Activated gamma-delta T cell (primary cell): Measurements from ENCODE around the gene FABP1.

Experiments
- DNase-seq: peaks from one replicate; lab custom pipeline; 2025; lab: John Stamatoyannopoulos, UW

Gene FABP1

GRCh38 chr2:88137833-88138232, 10.0 kb upstream of the FABP1 start:
- DNase-seq, result no peak

DNA sequence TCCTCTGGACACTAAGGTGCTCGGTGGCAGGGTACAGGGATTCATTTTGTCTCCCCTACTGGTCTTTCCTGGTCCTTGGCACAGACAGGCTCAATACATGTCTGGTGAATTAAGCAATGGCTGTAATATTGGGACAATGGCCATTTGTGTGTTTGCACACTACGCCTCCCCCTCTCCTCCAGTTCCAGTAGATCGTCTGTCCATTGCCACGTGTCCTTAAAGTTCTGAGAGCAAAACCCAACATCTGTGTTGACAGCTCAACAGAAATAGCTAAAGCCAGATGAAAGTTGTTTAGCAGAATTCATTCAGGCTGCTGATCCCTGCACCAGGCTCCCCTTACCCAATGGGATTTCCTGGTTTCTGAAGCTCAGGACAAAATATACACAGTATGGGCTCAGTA, 9.0 kb upstream of the FABP1 start:
- no peak for DNase-seq

DNA sequence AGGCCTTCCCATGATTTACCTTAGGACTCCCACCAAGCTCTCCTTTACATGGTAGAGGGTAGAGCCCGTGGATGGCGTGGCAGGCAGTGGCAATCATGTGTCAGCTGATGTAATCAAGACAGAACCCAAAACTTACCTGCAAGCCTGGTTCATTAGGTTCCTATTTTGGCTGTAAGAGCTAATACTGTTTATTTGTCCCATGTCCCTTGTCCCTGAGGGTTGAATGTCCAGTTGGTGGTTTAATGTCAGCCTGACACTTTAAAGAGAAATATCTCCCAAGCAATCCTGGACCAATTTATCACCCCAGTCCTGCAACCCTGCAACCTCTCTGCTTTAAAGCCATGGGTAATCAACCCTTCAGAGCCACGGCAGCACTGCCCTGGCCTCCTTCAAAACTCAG, 6.0 kb upstream of the FABP1 start:
- DNase-seq, result no peak

GRCh38 chr2:88131999-88132368, 4.1 kb upstream of the FABP1 start:
- DNase-seq, result no peak

DNA sequence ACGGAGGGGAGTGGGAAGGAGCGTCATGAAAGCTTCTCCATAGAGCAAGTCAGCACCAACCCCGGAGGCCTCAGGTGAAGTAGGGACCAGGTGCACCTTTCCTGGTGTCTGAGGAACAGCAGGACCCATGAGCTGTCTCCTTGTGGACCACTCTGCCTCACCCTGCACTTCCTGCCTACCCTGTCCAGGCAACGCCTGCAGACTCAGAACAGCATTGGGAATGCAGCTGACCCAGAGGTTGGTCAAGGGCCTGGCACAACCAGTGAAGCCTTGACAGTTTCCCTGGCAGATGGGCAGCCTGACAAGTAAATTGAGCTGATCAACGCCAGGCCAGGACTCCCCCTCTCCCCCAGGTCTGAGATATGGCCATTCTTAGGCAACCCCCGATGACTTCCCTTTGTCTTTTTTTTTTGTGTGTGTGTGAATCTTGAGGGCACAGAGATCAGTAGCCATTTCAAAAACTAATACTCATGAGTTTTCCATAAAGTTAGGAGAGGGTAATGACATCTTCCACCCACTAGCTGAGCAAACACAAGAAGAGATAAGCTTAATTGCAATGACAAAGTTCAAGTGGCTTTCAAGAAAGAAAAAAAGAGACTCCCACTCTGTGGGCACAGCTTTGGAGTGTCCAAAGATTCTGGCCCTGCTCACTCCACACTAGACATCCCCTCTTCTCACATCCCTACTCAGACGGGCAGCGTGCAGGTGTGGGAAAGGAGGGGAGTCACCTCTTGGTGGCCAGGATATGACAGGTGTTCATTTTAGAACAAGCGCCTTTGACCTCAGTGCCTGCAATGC, 3.5 kb upstream of the FABP1 start:
- DNase-seq, result no peak

- DNase-seq, result no peak
Measured at GRCh38 chr2:88129313-88129959, 1.6 kb upstream of the FABP1 start.

GRCh38 chr2:88128654-88129312, 921 bp upstream of the FABP1 start:
- no peak for DNase-seq

DNA sequence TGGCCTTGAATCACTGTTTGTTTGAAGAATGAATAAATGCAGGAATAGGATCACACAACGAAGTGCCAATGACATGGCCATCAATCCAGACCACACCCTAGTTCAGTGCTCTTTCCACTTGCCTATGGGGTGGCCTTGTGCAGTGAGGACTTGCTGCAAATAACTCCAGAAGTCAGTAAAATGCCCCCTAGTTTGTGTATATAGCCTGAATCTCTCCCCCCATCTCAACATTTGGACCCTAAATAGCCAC, 299 bp downstream of the FABP1 start:
- no peak for DNase-seq

GRCh38 chr2:88126772-88127637, 857 bp downstream of the FABP1 start:
- no peak for DNase-seq

GRCh38 chr2:88125924-88126771, 1.7 kb downstream of the FABP1 start:
- DNase-seq, result no peak

DNA sequence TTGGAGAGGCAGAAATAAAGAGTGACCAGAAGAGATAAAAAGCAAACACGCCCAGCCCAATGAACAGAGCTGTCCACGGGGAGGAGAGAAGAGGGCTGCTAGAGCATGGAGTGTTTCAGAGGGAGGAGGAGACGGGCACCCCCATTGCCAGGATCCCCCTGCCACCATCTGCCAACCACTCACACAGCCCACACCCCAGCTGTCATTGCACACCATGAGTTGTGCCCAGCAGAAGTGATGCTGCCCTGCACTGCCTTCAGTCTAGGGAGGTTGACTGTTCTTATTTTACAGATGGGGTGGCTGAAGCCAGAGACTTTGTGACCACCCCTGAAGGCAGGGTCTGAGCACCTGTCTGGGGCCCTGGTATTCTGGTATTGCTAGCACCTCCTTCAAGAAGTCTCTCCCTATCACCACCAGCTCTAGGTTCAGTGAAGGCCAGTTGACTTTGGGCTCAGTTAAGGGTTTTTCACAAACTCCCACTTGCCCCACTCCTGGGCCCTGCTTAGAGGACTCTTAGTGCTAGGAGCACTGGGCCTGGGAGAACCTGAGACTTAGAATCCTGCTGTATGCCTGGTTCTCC, 2.4 kb downstream of the FABP1 start:
- DNase-seq, result no peak

DNA sequence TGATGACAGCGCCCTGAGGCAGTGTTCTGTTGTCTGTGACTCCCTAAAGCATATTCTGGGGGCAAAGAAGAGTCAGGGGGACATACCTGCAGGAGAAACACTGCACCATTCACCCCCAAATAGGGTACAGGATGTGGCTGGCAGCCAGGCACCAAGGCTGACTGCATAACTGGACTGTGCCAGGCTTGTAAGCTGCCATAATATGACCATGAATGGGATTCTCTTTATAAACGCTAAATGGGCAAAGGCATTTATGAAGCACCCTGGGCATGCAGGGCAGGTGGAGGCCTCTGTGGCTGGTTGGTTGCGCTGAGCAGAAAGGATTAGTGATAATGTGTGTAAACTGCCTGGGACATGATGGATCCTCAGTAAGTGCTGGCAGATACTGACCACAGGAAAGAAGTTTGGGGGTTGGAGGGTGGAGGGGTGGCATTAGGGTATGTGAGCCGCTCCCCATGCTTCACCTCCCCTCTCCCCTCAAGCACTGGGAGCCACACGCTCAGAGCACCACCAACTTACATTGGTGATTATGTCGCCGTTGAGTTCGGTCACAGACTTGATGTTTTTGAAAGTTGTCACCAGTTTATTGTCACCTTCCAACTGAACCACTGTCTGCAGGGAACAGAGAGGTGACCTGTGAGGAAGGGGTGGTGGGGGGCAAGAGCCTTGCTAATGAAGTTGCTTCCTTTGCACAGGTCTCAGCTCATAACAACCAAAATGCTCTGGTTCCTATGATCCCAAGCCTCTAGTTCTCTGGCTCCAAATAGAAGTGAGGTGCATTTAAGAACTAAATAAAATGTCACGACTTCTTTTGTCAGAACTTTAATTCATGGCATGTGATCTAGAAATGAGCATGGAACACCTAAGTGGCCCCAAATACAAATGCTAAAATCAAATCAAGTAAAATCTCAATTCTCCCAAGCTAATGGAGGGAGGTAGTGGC, 3.6 kb downstream of the FABP1 start:
- no peak for DNase-seq

GRCh38 chr2:88123164-88123974, 4.5 kb downstream of the FABP1 start:
- DNase-seq, result no peak

DNA sequence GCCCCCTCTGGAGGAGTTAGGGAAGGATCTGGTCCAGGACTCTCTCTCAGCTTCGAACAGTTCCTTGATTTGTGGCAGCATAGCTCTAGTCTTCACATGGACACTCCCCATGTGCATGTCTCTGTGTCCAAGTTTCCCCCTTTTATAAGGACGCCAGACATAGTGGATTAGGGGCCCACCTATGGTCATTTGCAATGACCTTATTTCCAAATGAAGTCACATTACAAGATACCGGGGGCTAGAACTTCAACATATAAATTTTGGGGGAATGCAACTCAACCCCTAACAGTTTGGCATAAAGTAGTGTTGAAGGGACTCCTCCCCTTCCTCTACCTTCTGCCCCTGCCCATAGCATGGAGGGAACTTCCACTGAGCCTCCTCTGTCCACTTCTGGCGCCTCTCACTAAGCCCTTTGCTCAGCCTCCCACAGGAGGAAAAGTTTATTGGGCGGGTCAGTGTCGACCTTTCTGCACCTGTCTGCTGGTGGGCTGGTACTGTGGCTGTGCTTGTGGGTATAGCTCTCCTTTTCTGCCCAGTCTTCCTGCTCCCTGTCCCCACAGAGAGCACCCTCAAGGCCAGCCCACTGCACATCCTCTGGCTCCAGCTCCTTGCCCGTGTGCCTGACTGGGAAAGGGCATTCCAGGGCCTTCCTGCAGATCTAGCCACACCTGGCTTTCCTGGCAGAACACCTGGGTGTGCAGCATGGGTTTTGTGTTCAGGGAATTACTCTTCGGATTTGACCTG, 5.5 kb downstream of the FABP1 start:
- DNase-seq, result no peak

DNA sequence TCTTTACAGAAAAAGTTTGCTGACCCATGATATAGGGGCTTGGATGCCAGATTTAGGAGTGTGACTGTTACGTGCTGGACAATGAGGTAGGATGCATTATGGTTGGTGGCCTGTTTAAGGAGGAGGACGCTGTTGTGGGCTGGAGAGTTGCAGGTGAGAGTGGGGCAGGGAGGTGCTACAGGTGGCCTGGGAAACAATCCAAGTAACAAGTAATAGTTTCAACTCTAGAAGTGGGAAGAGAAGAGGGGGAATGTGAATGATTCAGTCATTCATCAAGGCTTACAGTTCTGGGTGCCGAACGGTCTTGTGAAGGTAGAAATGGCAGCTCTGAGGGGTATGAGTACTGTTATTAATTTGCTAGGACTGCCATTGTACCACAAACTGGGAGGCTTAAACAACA, 6.2 kb downstream of the FABP1 start:
- no peak for DNase-seq

DNA sequence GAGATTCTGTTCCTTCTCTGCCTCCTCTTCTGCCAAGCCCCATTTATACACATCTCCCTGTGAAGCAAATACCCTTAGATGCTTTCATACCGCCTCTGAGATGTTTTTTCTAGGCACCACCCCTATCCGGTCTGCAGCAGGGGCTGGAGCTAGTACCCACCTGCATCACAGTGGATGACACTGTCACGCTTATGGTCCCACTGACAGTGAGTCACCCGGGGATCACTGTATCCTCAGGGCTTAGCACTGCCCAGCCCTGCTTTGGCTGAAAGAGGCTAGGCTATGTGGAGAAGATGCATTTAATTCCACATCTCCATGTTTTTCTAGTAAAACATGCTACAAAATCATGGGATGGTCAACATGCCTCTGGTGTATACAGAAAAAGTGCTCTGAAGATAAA, 9.9 kb downstream of the FABP1 start:
- DNase-seq, result no peak

DNA sequence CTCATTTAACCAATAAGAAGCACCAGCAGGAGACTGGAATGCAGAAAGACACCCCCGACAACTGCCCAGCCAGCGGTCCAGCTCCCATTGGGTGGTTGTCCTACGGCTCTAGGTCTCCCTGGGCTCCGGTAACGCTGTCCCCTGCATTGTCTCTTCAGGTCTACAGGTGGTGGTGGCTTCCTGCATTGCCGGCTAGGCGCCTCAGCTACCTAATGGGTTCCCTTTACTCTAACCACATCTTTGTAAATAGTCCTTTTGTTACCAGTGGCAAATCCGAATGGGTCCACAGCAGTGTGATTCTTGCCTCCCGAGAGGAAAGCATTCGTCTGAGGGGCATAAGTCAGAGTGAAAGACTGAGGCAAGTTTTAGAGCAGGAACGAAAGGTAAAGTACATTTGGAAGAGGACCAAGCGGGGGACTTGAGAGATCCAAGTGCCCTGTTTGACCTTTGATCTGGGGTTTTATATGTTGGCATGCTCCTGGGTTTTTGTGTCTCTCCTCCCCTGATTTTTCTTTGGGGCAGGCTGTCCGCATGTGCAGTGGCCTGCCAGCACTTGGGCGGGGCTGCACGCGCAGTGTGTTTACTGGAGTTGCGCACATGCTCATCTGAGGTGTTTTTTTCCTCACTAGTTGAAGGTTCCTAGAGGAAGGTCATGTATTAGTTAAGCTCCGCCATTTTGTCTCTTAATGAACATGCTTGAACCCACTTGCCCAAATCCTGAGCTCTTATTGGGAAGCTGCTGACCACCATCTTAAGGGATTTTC, 11.0 kb downstream of the FABP1 start:
- DNase-seq, result no peak
